Stimulated activated naive CD8-positive, alpha-beta T cell treated with anti-CD3 and anti-CD28 coated beads, Interleukin-15, amount 100 ng/mL, for 72 hours (primary cell): ENCODE measurements around the gene C7orf57.
"Not testable (repeated sequence)": the region's sequence is repeated elsewhere in the genome, so short reads cannot be mapped to it uniquely, and the experiment has no call there.

ENCODE experiments used
- ATAC-seq: fragments of 150-1000 bp; cut with Tn5 transposase; 2 replicates; pipeline ENCODE4 v1.10.0; 2021; ENCODE audit warnings: mild to moderate bottlenecking, moderate library complexity
- DNase-seq, 2 donors: peaks; one replicate each; pipeline ENCODE4 v3.0.0; 2021 to 2022
- H3K27ac Mint-ChIP-seq, 2 donors: one replicate each; pipeline ENCODE4 v1.8.0; 2022; ENCODE audit warnings: mild to moderate bottlenecking in 2 of 2, mixed read lengths in 2 of 2, moderate library complexity in 2 of 2
- H3K27me3 Mint-ChIP-seq: one replicate; pipeline ENCODE4 v1.8.0; 2022; ENCODE audit warnings: mixed read lengths
- H3K4me1 Mint-ChIP-seq: one replicate; pipeline ENCODE4 v1.8.0; 2022; ENCODE audit warnings: mild to moderate bottlenecking, mixed read lengths
- H3K4me3 Mint-ChIP-seq, 2 donors: one replicate each; pipeline ENCODE4 v1.8.0; 2022; ENCODE audit warnings: mild to moderate bottlenecking in 2 of 2, mixed read lengths in 2 of 2, moderate library complexity in 1 of 2
- H3K9me3 Mint-ChIP-seq, 2 donors: one replicate each; pipeline ENCODE4 v1.8.0; 2022; ENCODE audit warnings: mixed read lengths in 2 of 2

The C7orf57 gene

GRCh38 chr7:48035301-48035966 lies at the start of gene C7orf57:
Gene C7orf57, plus strand, starts transcription at chr7:48035543. Its CDS starts 766 bp downstream, at chr7:48036309.
- H3K4me3 Mint-ChIP-seq: peak within 1 kb of the TSS; percentile 84 to 86
- H3K27ac Mint-ChIP-seq: peak within 1 kb of the TSS in 1 of 2 donors; percentile 73
- DNase-seq (peak; percentile 74 to 87), ATAC-seq (peak; percentile 98)
- H3K9me3 Mint-ChIP-seq: no peaks in the 10 kb centered on the region
- H3K4me1 Mint-ChIP-seq: peaks cover 22% of the 10 kb centered on the region
- peaks cover 37% of the 10 kb centered on the region for H3K27me3 Mint-ChIP-seq

GRCh38 chr7:47988496-47989386 lies 46.6 kb upstream of the C7orf57 start:
- no peak for DNase-seq
- Mint-ChIP-seq H3K27me3 (no peaks in the 10 kb centered on the region), H3K9me3 (no peaks in the 10 kb centered on the region), H3K4me1 (peaks cover 19% of the 10 kb centered on the region), H3K27ac (no peak overlapping the region), H3K4me3 (no peak overlapping the region)
- ATAC-seq: no peak

- H3K4me3 Mint-ChIP-seq, ATAC-seq, H3K9me3 Mint-ChIP-seq, DNase-seq, H3K27me3 Mint-ChIP-seq, H3K27ac Mint-ChIP-seq: not testable (repeated sequence)
- H3K4me1 Mint-ChIP-seq: peaks cover 19% of the 10 kb centered on the region
These were observed 45.5 kb upstream of the C7orf57 start for GRCh38 chr7:47989607-47990400.

GRCh38 chr7:47990592-47990991 lies 44.8 kb upstream of the C7orf57 start:
- H3K27me3 Mint-ChIP-seq: no peaks in the 10 kb centered on the region
- no peak for DNase-seq
- peaks cover 11 to 13% of the 10 kb centered on the region in 2 donors for H3K9me3 Mint-ChIP-seq
- H3K4me3 Mint-ChIP-seq: no peak overlapping the region
- H3K27ac Mint-ChIP-seq: no peak overlapping the region
- no peak for ATAC-seq
- peaks cover 19% of the 10 kb centered on the region for H3K4me1 Mint-ChIP-seq

GRCh38 chr7:47991270-47991669 lies 44.1 kb upstream of the C7orf57 start:
- Mint-ChIP-seq H3K9me3 (peaks cover 11 to 13% of the 10 kb centered on the region in 2 donors), H3K4me1 (peaks cover 19% of the 10 kb centered on the region), H3K4me3 (peak overlapping the region; percentile 93 to 94), H3K27ac (peak overlapping the region in 1 of 2 donors; percentile 90), H3K27me3 (no peaks in the 10 kb centered on the region)
- no peak for DNase-seq
- no peak for ATAC-seq

GRCh38 chr7:47991741-47992311 lies 43.5 kb upstream of the C7orf57 start:
- DNase-seq (peak; percentile 82 to 90), ATAC-seq (peak; percentile 98)
- Mint-ChIP-seq H3K27ac (peak overlapping the region; percentile 90 to 96), H3K27me3 (no peaks in the 10 kb centered on the region), H3K9me3 (peaks cover 11 to 13% of the 10 kb centered on the region in 2 donors), H3K4me1 (peaks cover 19% of the 10 kb centered on the region), H3K4me3 (peak overlapping the region; percentile 93 to 94)

GRCh38 chr7:47992446-47992845 lies 42.9 kb upstream of the C7orf57 start:
- Mint-ChIP-seq H3K9me3 (peaks cover 11 to 13% of the 10 kb centered on the region in 2 donors), H3K4me1 (peaks cover 19% of the 10 kb centered on the region), H3K27ac (peak overlapping the region; percentile 90 to 96), H3K4me3 (peak overlapping the region; percentile 93 to 94), H3K27me3 (no peaks in the 10 kb centered on the region)
- DNase-seq: no peak
- no peak for ATAC-seq

- Mint-ChIP-seq H3K9me3 (peaks cover 10 to 11% of the 10 kb centered on the region in 2 donors), H3K27ac (no peak overlapping the region), H3K4me1 (no peaks in the 10 kb centered on the region), H3K4me3 (no peak overlapping the region), H3K27me3 (peaks cover under 1% of the 10 kb centered on the region)
- no peak for DNase-seq
- no peak for ATAC-seq
These were observed 35.9 kb upstream of the C7orf57 start for GRCh38 chr7:47999413-47999812.

GRCh38 chr7:48000164-48000563 lies 35.2 kb upstream of the C7orf57 start:
- not testable (repeated sequence) for ATAC-seq, H3K27me3 Mint-ChIP-seq, H3K4me3 Mint-ChIP-seq, DNase-seq, H3K9me3 Mint-ChIP-seq, H3K27ac Mint-ChIP-seq, H3K4me1 Mint-ChIP-seq

GRCh38 chr7:48004032-48004431 lies 31.3 kb upstream of the C7orf57 start:
- Mint-ChIP-seq H3K4me3 (no peak overlapping the region), H3K4me1 (no peaks in the 10 kb centered on the region), H3K27ac (no peak overlapping the region), H3K9me3 (no peaks in the 10 kb centered on the region), H3K27me3 (peaks cover 12% of the 10 kb centered on the region)
- no peak for ATAC-seq
- no peak for DNase-seq

- Mint-ChIP-seq H3K9me3 (no peaks in the 10 kb centered on the region), H3K27me3 (peaks cover 12% of the 10 kb centered on the region), H3K4me1 (no peaks in the 10 kb centered on the region), H3K27ac (no peak overlapping the region), H3K4me3 (no peak overlapping the region)
- ATAC-seq (no peak), DNase-seq (no peak)
These were observed 30.7 kb upstream of the C7orf57 start for GRCh38 chr7:48004638-48005037.

GRCh38 chr7:48006866-48007265 lies 28.5 kb upstream of the C7orf57 start:
- H3K4me1 Mint-ChIP-seq: no peaks in the 10 kb centered on the region
- no peak for DNase-seq
- no peak for ATAC-seq
- H3K27me3 Mint-ChIP-seq: peaks cover 12% of the 10 kb centered on the region
- H3K4me3 Mint-ChIP-seq: no peak overlapping the region
- H3K9me3 Mint-ChIP-seq: no peaks in the 10 kb centered on the region
- no peak overlapping the region for H3K27ac Mint-ChIP-seq

GRCh38 chr7:48009257-48009656 lies 26.1 kb upstream of the C7orf57 start:
- Mint-ChIP-seq H3K27ac (no peak overlapping the region), H3K4me1 (no peaks in the 10 kb centered on the region), H3K4me3 (no peak overlapping the region), H3K9me3 (no peaks in the 10 kb centered on the region), H3K27me3 (peaks cover 12% of the 10 kb centered on the region)
- ATAC-seq: no peak
- no peak for DNase-seq

GRCh38 chr7:48009954-48010353 lies 25.4 kb upstream of the C7orf57 start:
- ATAC-seq: no peak
- no peak overlapping the region for H3K27ac Mint-ChIP-seq

GRCh38 chr7:48011323-48011722 lies 24.0 kb upstream of the C7orf57 start:
- H3K4me1 Mint-ChIP-seq: no peaks in the 10 kb centered on the region
- ATAC-seq (no peak), DNase-seq (no peak)
- peak overlapping the region in 1 of 2 donors; percentile 54 for H3K27ac Mint-ChIP-seq
- peaks cover 7% of the 10 kb centered on the region for H3K27me3 Mint-ChIP-seq
- H3K4me3 Mint-ChIP-seq: no peak overlapping the region
- H3K9me3 Mint-ChIP-seq: no peaks in the 10 kb centered on the region

More at GRCh38 chr7:48009954-48010353, 25.4 kb upstream of the C7orf57 start:
- H3K9me3 Mint-ChIP-seq: no peaks in the 10 kb centered on the region
- no peaks in the 10 kb centered on the region for H3K4me1 Mint-ChIP-seq
- H3K4me3 Mint-ChIP-seq: no peak overlapping the region
- H3K27me3 Mint-ChIP-seq: peaks cover 6% of the 10 kb centered on the region
- DNase-seq: no peak
